HCT116 (cell line): ENCODE data around the gene STK24. TPM values are rescaled to one million over a fixed set of nuclear protein-coding genes. Genes with fewer than 3 reads are reported as not detected.

Experiments
- ATAC-seq: fragments of 200-7000 bp; cut with Tn5 transposase; 2 replicates; pipeline ENCODE4 v1.9.1; 2020; ENCODE audit warnings: mild to moderate bottlenecking, moderate library complexity
- BruUV-seq: library from RNA; stranded (reverse); fragments of 400-500 nt; replicated peaks from 2 replicates; lab custom pipeline; 2021; lab: Mats Ljungman, UMichigan
- CTCF ChIA-PET: fragments of 300-600 bp; sonication (Branson Sonifier 250); formaldehyde crosslinking; loops from one replicate; lab custom pipeline; 2021; ENCODE audit warnings: antibody characterized with exemption; lab: Charles Lee
- POLR2A ChIA-PET: fragments of 300-600, 350-600 bp; sonication (Branson Sonifier 250); formaldehyde crosslinking; loops from one replicate; lab custom pipeline; 2021; ENCODE audit warnings: antibody characterized with exemption; lab: Charles Lee
- RAD21 ChIA-PET, 2 experiments: fragments of 300-600 bp; sonication (Branson Sonifier 250); formaldehyde crosslinking; loops; one replicate each; lab custom pipeline; 2023; ENCODE audit warnings: low total read pairs in 2 of 2; ENCODE audit not compliant: uncharacterized antibody in 2 of 2, unreplicated experiment in 2 of 2, low non-redundant PET in 1 of 2; lab: Charles Lee
- DNase-seq: peaks from one replicate; pipeline ENCODE4 v3.0.0-alpha.2; 2010; ENCODE audit warnings: low read depth, low spot score
- H2AFZ ChIP-seq: fragments of 200-600 bp; shearing (Covaris generic), sonication (generic); 2 replicates; pipeline ENCODE4 v1.6.1; 2017; ENCODE audit warnings: low read depth, mixed run types, mixed read lengths, antibody characterized with exemption, low read length; ENCODE audit not compliant: poor library complexity, severe bottlenecking
- H3K27ac ChIP-seq: 2 replicates; pipeline ENCODE4 v1.5.1; 2012; ENCODE audit warnings: low read depth, low read length
- H3K27me3 ChIP-seq: fragments of 200-600 bp; sonication (generic); 2 replicates; pipeline ENCODE4 v1.6.1; 2016; ENCODE audit warnings: mixed run types, low read length, mixed read lengths; ENCODE audit not compliant: insufficient read depth
- H3K36me3 ChIP-seq, 2 experiments: fragments of 200-500 bp in 1 of 2; fragments of 200-600 bp in 1 of 2; sonication (Bioruptor generic) in 1 of 2; sonication (generic) in 1 of 2; 2 replicates each; pipeline versions ENCODE4 v1.5.1 to v1.6.1; 2014 to 2016; ENCODE audit warnings: low read length in 2 of 2, inconsistent platforms in 1 of 2, mixed read lengths in 1 of 2, mixed run types in 1 of 2; ENCODE audit not compliant: insufficient read depth in 2 of 2, control insufficient read depth in 1 of 2
- H3K4me1 ChIP-seq, 2 experiments: fragments of 200-600 bp in 1 of 2; sonication (generic) in 1 of 2; 2 replicates each; pipeline versions ENCODE4 v1.5.1 to v1.6.1; 2012 to 2017; ENCODE audit warnings: low read length in 2 of 2, inconsistent platforms in 1 of 2, mild to moderate bottlenecking in 1 of 2, mixed read lengths in 1 of 2, mixed run types in 1 of 2, moderate library complexity in 1 of 2; ENCODE audit not compliant: insufficient read depth in 2 of 2, control insufficient read depth in 1 of 2
- H3K4me2 ChIP-seq: fragments of 200-600 bp; sonication (generic); 2 replicates; pipeline ENCODE4 v1.6.1; 2017; ENCODE audit warnings: mixed run types, low read length, mixed read lengths
- H3K4me3 ChIP-seq, 2 experiments: fragments of 200-600 bp in 1 of 2; sonication (generic) in 1 of 2; replicated peaks in 1 of 2; 2 replicates each; pipeline ENCODE4 v1.5.1; 2011 to 2016; ENCODE audit warnings: low read length in 2 of 2, control low read depth in 1 of 2, low read depth in 1 of 2, mild to moderate bottlenecking in 1 of 2, mixed read lengths in 1 of 2, mixed run types in 1 of 2
- H3K79me2 ChIP-seq: fragments of 200-600 bp; sonication (generic); 2 replicates; pipeline ENCODE4 v1.6.1; 2017; ENCODE audit warnings: mild to moderate bottlenecking, mixed run types, low read length, moderate library complexity, mixed read lengths; ENCODE audit not compliant: insufficient read depth
- H3K9ac ChIP-seq: fragments of 200-600 bp; sonication (generic); 2 replicates; pipeline ENCODE4 v1.6.1; 2016; ENCODE audit warnings: low read length, mixed read lengths
- H3K9me2 ChIP-seq: fragments of 200-600 bp; sonication (generic), shearing (Covaris generic); 2 replicates; pipeline ENCODE4 v1.6.1; 2017; ENCODE audit warnings: mixed run types, mild to moderate bottlenecking, moderate library complexity; ENCODE audit not compliant: insufficient read depth
- H3K9me3 ChIP-seq, 2 experiments: fragments of 200-500 bp in 1 of 2; fragments of 200-600 bp in 1 of 2; sonication (Bioruptor generic) in 1 of 2; sonication (generic) in 1 of 2; 2 replicates each; pipeline ENCODE4 v1.6.1; 2014 to 2017; ENCODE audit warnings: low read length in 2 of 2, mixed read lengths in 2 of 2, inconsistent platforms in 1 of 2, low read depth in 1 of 2, mild to moderate bottlenecking in 1 of 2, mixed run types in 1 of 2, moderate library complexity in 1 of 2; ENCODE audit not compliant: control insufficient read depth in 1 of 2, insufficient read depth in 1 of 2
- H4K20me1 ChIP-seq: fragments of 200-600 bp; sonication (generic), shearing (Covaris generic); 2 replicates; pipeline ENCODE4 v1.6.1; 2017; ENCODE audit warnings: mixed run types, mild to moderate bottlenecking, moderate library complexity; ENCODE audit not compliant: insufficient read depth
- CBX3 ChIP-seq: IDR thresholded peaks from 2 replicates; pipeline ENCODE4 v1.6.1; 2012; ENCODE audit warnings: low read depth
- CEBPB ChIP-seq: IDR thresholded peaks from 2 replicates; pipeline ENCODE4 v1.6.1; 2012; ENCODE audit warnings: low read depth
- EGR1 ChIP-seq: IDR thresholded peaks from 2 replicates; pipeline ENCODE4 v1.6.1; 2012; ENCODE audit warnings: low read depth
- ELF1 ChIP-seq: IDR thresholded peaks from 2 replicates; pipeline ENCODE4 v1.6.1; 2012; ENCODE audit warnings: low read depth, borderline replicate concordance
- EZH2phosphoT487 ChIP-seq: fragments of 200-600 bp; IDR thresholded peaks from 2 replicates; pipeline ENCODE4 v1.6.1; 2018; ENCODE audit warnings: antibody characterized with exemption, borderline replicate concordance
- FOSL1 ChIP-seq: IDR thresholded peaks from 2 replicates; pipeline ENCODE4 v1.6.1; 2012; ENCODE audit warnings: low read depth
- JUND ChIP-seq: IDR thresholded peaks from 2 replicates; pipeline ENCODE4 v1.6.1; 2012
- POLR2A ChIP-seq: IDR thresholded peaks from 2 replicates; pipeline ENCODE4 v1.7.0; 2011; ENCODE audit warnings: borderline replicate concordance; ENCODE audit not compliant: insufficient read depth, insufficient read length; ENCODE audit errors: extremely low read depth
- POLR2AphosphoS5 ChIP-seq: IDR thresholded peaks from 2 replicates; pipeline ENCODE4 v1.6.1; 2011; ENCODE audit warnings: mild to moderate bottlenecking, low read depth, low read length, moderate library complexity
- RAD21 ChIP-seq: IDR thresholded peaks from 2 replicates; pipeline ENCODE4 v1.6.1; 2012; ENCODE audit warnings: low read depth, mild to moderate bottlenecking
- SIN3A ChIP-seq: IDR thresholded peaks from 2 replicates; pipeline ENCODE4 v1.6.1; 2012; ENCODE audit warnings: low read depth
- SP1 ChIP-seq: IDR thresholded peaks from 2 replicates; pipeline ENCODE4 v1.6.1; 2012; ENCODE audit warnings: low read depth
- SRF ChIP-seq: IDR thresholded peaks from 2 replicates; pipeline ENCODE4 v1.6.1; 2012; ENCODE audit warnings: low read depth
- TCF7L2 ChIP-seq: IDR thresholded peaks from 2 replicates; pipeline ENCODE4 v1.7.0; 2011; ENCODE audit warnings: borderline replicate concordance, inconsistent platforms; ENCODE audit not compliant: insufficient read depth, insufficient read length; ENCODE audit errors: extremely low read depth
- ZFX ChIP-seq: fragments of 450-650 bp; IDR thresholded peaks from 2 replicates; pipeline ENCODE4 v1.6.1; 2017
- intact Hi-C: fragments of 100-400 bp; cut with micrococcal nuclease; formaldehyde crosslinking; loops from 2 replicates; pipeline ENCODE4 v1.10.0; 2022
- total RNA-seq: library from RNA; stranded (reverse); gene quantifications from one replicate; pipeline ENCODE4 v1.2.1, GENCODE V29; 2021; ENCODE audit not compliant: unreplicated experiment
- TF ChIP-seq, protein P1 (sequence below): IDR thresholded peaks from 2 replicates; pipeline ENCODE4 v1.6.1; 2012
- TF ChIP-seq, protein P2 (sequence below), 3 experiments: fragments of 200-600 bp in 1 of 3; sonication (generic) in 1 of 3; IDR thresholded peaks in 2 of 3; conservative IDR thresholded peaks in 1 of 3; 2 replicates each; pipeline ENCODE4 v1.5.1; 2012 to 2017; ENCODE audit warnings: low read depth in 2 of 3, low read length in 2 of 3, antibody characterized with exemption in 1 of 3, borderline replicate concordance in 1 of 3, control low read depth in 1 of 3, mild to moderate bottlenecking in 1 of 3, mixed read lengths in 1 of 3, mixed run types in 1 of 3, moderate library complexity in 1 of 3; ENCODE audit not compliant: insufficient read depth in 1 of 3

Gene STK24
- total RNA-seq, 1 experiment from 2014 or later, result 137 TPM

DNA sequence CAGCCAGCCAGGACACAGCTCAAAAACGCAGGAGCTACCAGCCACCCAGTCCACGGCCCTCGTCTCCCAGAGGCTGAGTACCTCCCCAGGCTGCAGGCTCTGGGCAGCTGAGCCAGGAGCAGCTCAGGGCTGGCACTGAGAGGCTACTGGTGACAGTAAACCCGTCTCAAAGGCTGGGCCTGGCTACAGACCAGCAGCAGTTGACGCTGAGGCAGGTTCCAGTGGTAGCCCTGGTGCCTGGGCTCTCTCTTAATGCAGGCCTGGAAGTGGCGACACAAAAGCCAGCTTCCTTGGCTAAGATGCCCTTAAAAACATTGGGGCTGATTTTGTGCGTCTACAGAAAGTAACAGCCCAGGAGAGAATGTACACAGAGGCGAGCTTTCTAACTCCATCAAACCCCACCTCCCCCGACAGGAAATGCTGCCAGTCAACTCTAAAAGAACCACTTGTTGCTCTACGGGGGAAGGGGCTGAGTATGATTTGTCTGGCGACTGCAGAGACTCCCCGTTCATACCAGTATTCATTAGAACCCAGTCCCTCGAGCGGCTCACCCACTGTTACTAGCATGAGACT, 126.3 kb downstream of the STK24 start:
- no peak for ATAC-seq
- H4K20me1 ChIP-seq, result 0 out of 2 replicates have a peak, but pooled peaks cover 6% of the 10 kb centered on the region
- ChIA-PET CTCF (interaction anchor here (1.9 kb wide), 1 partner anchor 223 kb away, joined by 6 read pairs; no protein-coding TSS in a partner anchor), POLR2A (no interaction called here), RAD21 (no interaction called here)
- intact Hi-C loops, result no loop called here
- peaks cover 0 to 4% of the 10 kb centered on the region in 2 experiments; a peak in 2 of 4 replicates for H3K4me1 ChIP-seq
- no TSS peak for BruUV-seq
- H3K4me2 ChIP-seq, result no peak overlapping the region
- no peak overlapping the region for H3K9ac ChIP-seq
- H3K9me2 ChIP-seq, result no peaks in the 10 kb centered on the region
- no peaks in the 10 kb centered on the region for H3K27me3 ChIP-seq
- H2AFZ ChIP-seq, result no peak overlapping the region
- no peak overlapping the region; the same call in 1 of the 2 replicates for H3K27ac ChIP-seq
- TF ChIP-seq FOSL1, result no peak
- TF ChIP-seq, protein P1, sequence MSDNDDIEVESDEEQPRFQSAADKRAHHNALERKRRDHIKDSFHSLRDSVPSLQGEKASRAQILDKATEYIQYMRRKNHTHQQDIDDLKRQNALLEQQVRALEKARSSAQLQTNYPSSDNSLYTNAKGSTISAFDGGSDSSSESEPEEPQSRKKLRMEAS, result no peak
- no peak for TF ChIP-seq EZH2phosphoT487
- TF ChIP-seq, protein P2, sequence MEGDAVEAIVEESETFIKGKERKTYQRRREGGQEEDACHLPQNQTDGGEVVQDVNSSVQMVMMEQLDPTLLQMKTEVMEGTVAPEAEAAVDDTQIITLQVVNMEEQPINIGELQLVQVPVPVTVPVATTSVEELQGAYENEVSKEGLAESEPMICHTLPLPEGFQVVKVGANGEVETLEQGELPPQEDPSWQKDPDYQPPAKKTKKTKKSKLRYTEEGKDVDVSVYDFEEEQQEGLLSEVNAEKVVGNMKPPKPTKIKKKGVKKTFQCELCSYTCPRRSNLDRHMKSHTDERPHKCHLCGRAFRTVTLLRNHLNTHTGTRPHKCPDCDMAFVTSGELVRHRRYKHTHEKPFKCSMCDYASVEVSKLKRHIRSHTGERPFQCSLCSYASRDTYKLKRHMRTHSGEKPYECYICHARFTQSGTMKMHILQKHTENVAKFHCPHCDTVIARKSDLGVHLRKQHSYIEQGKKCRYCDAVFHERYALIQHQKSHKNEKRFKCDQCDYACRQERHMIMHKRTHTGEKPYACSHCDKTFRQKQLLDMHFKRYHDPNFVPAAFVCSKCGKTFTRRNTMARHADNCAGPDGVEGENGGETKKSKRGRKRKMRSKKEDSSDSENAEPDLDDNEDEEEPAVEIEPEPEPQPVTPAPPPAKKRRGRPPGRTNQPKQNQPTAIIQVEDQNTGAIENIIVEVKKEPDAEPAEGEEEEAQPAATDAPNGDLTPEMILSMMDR (IDR thresholded peaks at IDR 0.05 in 2 of 3, conservative IDR thresholded peaks at IDR 0.05 in 1 of 3; ENCODE audit: borderline replicate concordance in 1 of 3, insufficient read depth in 1 of 3, low read depth in 2 of 3, low read length in 2 of 3), result no peak
- TF ChIP-seq ELF1, result no peak
- TF ChIP-seq POLR2AphosphoS5, result no peak
- TF ChIP-seq SP1, result no peak
- no peak for TF ChIP-seq EGR1
- no peak for TF ChIP-seq SRF
- TF ChIP-seq CEBPB, result no peak
- no peak for TF ChIP-seq RAD21
- TF ChIP-seq SIN3A, result no peak
- TF ChIP-seq CBX3, result no peak
- no peak for TF ChIP-seq POLR2A
- no peak for TF ChIP-seq TCF7L2
- no peak for TF ChIP-seq ZFX
- TF ChIP-seq JUND, result no peak
- TF ChIP-seq, all 23 proteins: peak for 0
- DNase-seq, result no peak
- no peaks in the 10 kb centered on the region for H3K9me3 ChIP-seq
- H3K79me2 ChIP-seq, result peaks cover 15% of the 10 kb centered on the region; the same call in 1 of the 2 replicates
- no peak overlapping the region for H3K4me3 ChIP-seq
- peaks cover 11 to 23% of the 10 kb centered on the region in 2 experiments; a peak in 2 of 4 replicates for H3K36me3 ChIP-seq
